ENCODE data around the gene KBTBD8.

Gene KBTBD8

DNA sequence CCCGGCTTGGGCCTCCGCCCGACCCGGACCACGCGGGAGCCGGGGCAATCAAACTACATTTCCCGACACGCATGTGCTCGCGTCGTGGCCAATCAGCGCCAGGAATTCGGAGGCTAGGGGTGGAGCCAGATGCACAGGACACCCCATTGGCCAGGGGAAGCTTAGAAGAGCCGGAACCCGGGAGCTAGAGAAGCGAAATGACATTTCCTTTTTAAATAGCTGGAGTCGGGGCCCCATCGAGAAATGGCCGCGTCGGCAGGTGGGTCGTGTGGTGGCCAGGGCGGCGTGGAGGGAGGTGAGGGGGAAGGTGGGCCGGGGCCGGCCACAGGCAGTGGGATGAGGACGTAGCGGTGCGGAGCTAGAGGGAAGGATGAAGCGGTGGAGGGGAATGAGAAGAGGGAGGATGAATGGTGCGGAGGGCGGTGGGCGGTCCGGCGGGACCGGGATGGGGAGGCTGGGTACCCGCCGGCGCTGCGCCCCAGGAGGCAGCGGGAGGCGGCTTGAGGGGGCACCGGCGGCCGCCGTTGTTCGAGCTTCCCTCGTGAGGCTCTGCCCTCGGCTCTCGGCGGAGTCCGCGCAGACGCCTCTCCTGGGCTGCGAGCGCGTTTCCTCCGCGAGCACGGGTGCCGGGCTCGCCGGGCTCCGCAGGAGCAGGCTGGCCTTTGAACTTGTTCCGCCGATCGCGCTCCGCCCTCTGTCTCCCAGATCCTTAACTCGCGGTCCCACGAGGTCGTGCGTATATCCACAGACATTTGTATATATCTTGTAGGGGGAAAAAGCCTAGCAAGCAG is at the start of gene KBTBD8:
TSS of gene KBTBD8 (plus strand) at position 195 of the 791 bp plus-strand sequence. CDS start at position 244, 49 bp downstream.
- Histone ChIP-seq H3K27me3 (ENCODE audit: insufficient read depth, low read length, poor library complexity) (no peaks in the 10 kb centered on the region), H2AFZ (ENCODE audit: low read depth, low read length) (peak within 1 kb of the TSS; percentile 85), H3K79me2 (ENCODE audit: insufficient read depth, low read length) (peaks cover 19% of the 10 kb centered on the region), H3K4me3 (ENCODE audit: low read depth in 1 of 2, low read length in 2 of 2) (peak within 1 kb of the TSS; percentile 39 to 65; a peak in 3 of 4 replicates), H4K20me1 (ENCODE audit: insufficient read depth, low read length) (no peaks in the 10 kb centered on the region), H3K4me2 (ENCODE audit: insufficient read depth, low read length) (peak within 1 kb of the TSS; percentile 90), H3K4me1 (ENCODE audit: insufficient read depth, low read length) (peaks cover 25% of the 10 kb centered on the region), H3K9me3 (ENCODE audit: insufficient read depth, low read length, severe bottlenecking) (no peaks in the 10 kb centered on the region), H3K36me3 (ENCODE audit: insufficient read depth, low read length) (peaks cover 6% of the 10 kb centered on the region; the same call in 1 of the 2 replicates), H3K27ac (ENCODE audit: low read length) (peak within 1 kb of the TSS; percentile 23), H3K9ac (ENCODE audit: low read depth, low read length) (peak within 1 kb of the TSS; percentile 45)
- ATAC-seq (ENCODE audit: insufficient read depth, low read depth) (peak; percentile 97), DNase-seq (peak; percentile 99)
- TF ChIP-seq CTCF (IDR thresholded peaks at IDR 0.05; ENCODE audit: borderline replicate concordance, extremely low read depth, low read length, poor library complexity, severe bottlenecking): no peak
- no peak for TF ChIP-seq EZH2 (IDR thresholded peaks at IDR 0.05; ENCODE audit: borderline replicate concordance, low read depth, low read length, severe bottlenecking)

- TF ChIP-seq EZH2 (IDR thresholded peaks at IDR 0.05; ENCODE audit: borderline replicate concordance, low read depth, low read length, severe bottlenecking) (no peak), CTCF (IDR thresholded peaks at IDR 0.05; ENCODE audit: borderline replicate concordance, extremely low read depth, low read length, poor library complexity, severe bottlenecking) (no peak)
- Histone ChIP-seq H3K36me3 (ENCODE audit: insufficient read depth, low read length) (no peaks in the 10 kb centered on the region), H3K4me3 (ENCODE audit: low read depth in 1 of 2, low read length in 2 of 2) (no peak overlapping the region), H3K27ac (ENCODE audit: low read length) (no peak overlapping the region), H4K20me1 (ENCODE audit: insufficient read depth, low read length) (no peaks in the 10 kb centered on the region), H3K9ac (ENCODE audit: low read depth, low read length) (no peak overlapping the region), H3K27me3 (ENCODE audit: insufficient read depth, low read length, poor library complexity) (no peaks in the 10 kb centered on the region), H3K4me1 (ENCODE audit: insufficient read depth, low read length) (no peaks in the 10 kb centered on the region), H3K79me2 (ENCODE audit: insufficient read depth, low read length) (no peaks in the 10 kb centered on the region), H3K9me3 (ENCODE audit: insufficient read depth, low read length, severe bottlenecking) (no peaks in the 10 kb centered on the region), H2AFZ (ENCODE audit: low read depth, low read length) (no peak overlapping the region), H3K4me2 (ENCODE audit: insufficient read depth, low read length) (no peak overlapping the region)
- DNase-seq (no peak), ATAC-seq (ENCODE audit: insufficient read depth, low read depth) (no peak)
Observed at GRCh38 chr3:66948838-66949237, 49.3 kb upstream of the KBTBD8 start.

- H3K27me3 ChIP-seq (ENCODE audit: insufficient read depth, low read length, poor library complexity): no peaks in the 10 kb centered on the region
- no peak for TF ChIP-seq EZH2 (IDR thresholded peaks at IDR 0.05; ENCODE audit: borderline replicate concordance, low read depth, low read length, severe bottlenecking)
- TF ChIP-seq CTCF (IDR thresholded peaks at IDR 0.05; ENCODE audit: borderline replicate concordance, extremely low read depth, low read length, poor library complexity, severe bottlenecking): no peak
- H3K9me3 ChIP-seq (ENCODE audit: insufficient read depth, low read length, severe bottlenecking): no peaks in the 10 kb centered on the region
- H4K20me1 ChIP-seq (ENCODE audit: insufficient read depth, low read length): no peaks in the 10 kb centered on the region
- H3K4me1 ChIP-seq (ENCODE audit: insufficient read depth, low read length): no peaks in the 10 kb centered on the region
- no peak overlapping the region for H3K4me3 ChIP-seq (ENCODE audit: low read depth in 1 of 2, low read length in 2 of 2)
- no peak overlapping the region for H2AFZ ChIP-seq (ENCODE audit: low read depth, low read length)
- DNase-seq (no peak), ATAC-seq (ENCODE audit: insufficient read depth, low read depth) (no peak)
- no peak overlapping the region for H3K27ac ChIP-seq (ENCODE audit: low read length)
- H3K4me2 ChIP-seq (ENCODE audit: insufficient read depth, low read length): no peak overlapping the region
- no peaks in the 10 kb centered on the region for H3K36me3 ChIP-seq (ENCODE audit: insufficient read depth, low read length)
- no peaks in the 10 kb centered on the region for H3K79me2 ChIP-seq (ENCODE audit: insufficient read depth, low read length)
- H3K9ac ChIP-seq (ENCODE audit: low read depth, low read length): no peak overlapping the region
Observed at GRCh38 chr3:66949898-66950297, 48.2 kb upstream of the KBTBD8 start.
